OCI-LY7 (cell line): ENCODE measurements around the gene CDCA7L.

Experiments used
- CTCF ChIP-seq: fragments of 200-600 bp; sonication (generic); conservative IDR thresholded peaks from 2 replicates; pipeline ENCODE4 v1.5.1; 2014; ENCODE audit warnings: mild to moderate bottlenecking, antibody characterized with exemption, low read length, moderate library complexity, mixed read lengths
- EZH2phosphoT487 ChIP-seq: fragments of 200-600 bp; sonication (generic); IDR thresholded peaks from 2 replicates; pipeline ENCODE4 v1.6.1; 2018; ENCODE audit warnings: low read depth, borderline replicate concordance, mild to moderate bottlenecking, mixed run types, antibody characterized with exemption, low read length, moderate library complexity, mixed read lengths

DNA sequence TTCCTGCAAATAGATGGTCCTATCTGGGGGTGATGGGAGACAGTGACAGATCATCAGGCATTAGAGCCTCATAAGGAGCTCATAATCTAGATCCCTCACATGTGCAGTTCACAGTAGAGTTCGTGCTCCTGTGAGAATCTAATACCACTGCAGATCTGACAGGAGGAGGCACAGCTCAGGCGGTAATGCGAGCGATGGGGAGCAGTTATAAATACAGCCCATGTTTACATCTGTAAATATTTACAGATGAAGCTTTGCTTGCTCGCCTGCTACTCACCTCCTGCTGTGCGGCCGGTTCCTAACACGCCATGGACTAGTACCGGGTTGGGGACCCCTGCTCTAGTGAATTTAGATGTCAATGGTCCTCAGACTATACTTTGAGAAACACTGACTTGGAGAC is 17.0 kb upstream of the CDCA7L start:
- TF ChIP-seq CTCF, result no peak
- no peak for TF ChIP-seq EZH2phosphoT487
